Measurements from ENCODE around the gene ZBTB20.

Gene ZBTB20

DNA sequence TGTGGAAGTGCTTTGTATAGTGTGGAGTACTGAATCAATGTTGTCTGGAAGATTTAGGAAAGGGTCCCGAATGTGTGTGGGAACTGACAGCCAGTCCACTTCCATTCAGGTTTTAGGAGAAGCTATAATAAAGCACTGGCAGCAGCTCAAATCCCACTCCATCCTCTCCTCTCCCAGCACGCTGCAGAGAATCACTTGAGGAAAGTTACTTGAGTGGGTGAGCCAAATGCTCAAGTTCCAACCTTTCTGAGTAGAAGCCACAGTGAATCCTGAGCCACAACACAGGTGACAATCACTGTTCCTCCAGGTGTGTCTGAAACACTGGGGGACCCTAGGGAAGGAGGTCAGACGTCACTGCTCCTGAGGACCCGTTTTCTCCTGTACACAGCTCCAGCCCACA is 746.7 kb downstream of the ZBTB20 start:
- H3K4me3 ChIP-seq (ENCODE audit: low read length), result no peak overlapping the region
- no peak for TF ChIP-seq ZNF274 (IDR thresholded peaks at IDR 0.05; ENCODE audit: low read depth, low read length)

DNA sequence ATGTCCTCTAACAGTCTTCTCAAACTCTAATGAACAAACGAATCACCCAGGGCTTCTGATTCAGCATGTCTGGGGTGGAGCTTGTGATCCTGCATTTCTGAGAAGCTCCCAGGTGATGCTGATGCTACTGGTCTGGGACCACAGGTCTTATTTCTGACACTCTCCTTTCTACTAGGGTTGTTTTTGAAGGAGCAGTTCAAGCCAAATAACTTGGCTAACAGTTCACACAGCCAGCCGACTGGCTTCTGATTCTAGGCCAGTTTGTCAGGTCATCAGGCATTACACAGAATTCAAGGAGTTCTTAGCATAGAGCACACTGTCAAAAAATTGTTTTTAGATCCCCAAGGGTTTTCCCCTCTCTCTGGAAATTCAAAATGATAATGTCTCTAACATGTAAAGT is 752.5 kb downstream of the ZBTB20 start:
- no peak overlapping the region for H3K4me3 ChIP-seq (ENCODE audit: low read length)
- TF ChIP-seq ZNF274 (IDR thresholded peaks at IDR 0.05; ENCODE audit: low read depth, low read length), result no peak

DNA sequence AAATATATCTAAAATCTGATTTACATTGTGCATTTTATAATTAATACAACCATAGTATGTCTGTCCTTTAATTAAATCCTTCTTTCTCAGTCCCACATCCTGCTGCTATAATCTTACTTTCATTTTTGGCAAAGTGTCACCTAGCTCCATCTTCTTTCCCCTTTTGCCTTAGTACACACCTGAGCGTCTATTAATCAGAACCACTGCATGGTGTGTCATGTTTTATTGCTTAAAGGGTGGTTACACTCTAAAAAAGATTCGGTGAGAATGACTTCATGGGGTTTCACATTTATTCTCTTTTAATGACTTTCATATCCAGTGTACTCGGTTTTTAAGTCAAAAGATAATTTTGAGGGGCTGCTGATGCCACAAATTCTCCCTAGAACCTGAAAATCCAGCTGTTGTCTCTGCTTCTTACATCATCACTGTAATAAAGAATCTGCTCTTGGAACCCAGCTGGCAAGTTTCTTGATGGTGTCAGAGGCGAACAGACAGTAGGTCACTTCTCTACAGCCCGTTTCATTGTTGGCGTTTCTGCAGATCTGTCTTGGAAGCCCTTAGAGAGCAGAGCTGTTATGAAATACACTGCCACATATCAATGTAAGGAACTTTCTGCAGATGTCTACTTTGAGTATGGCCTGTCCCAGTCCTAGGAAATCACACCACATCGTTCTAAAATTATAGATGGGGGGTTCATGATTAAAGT is 753.6 kb downstream of the ZBTB20 start:
- H3K4me3 ChIP-seq (ENCODE audit: low read length), result no peak overlapping the region
- TF ChIP-seq ZNF274 (IDR thresholded peaks at IDR 0.05; ENCODE audit: low read depth, low read length), result no peak

DNA sequence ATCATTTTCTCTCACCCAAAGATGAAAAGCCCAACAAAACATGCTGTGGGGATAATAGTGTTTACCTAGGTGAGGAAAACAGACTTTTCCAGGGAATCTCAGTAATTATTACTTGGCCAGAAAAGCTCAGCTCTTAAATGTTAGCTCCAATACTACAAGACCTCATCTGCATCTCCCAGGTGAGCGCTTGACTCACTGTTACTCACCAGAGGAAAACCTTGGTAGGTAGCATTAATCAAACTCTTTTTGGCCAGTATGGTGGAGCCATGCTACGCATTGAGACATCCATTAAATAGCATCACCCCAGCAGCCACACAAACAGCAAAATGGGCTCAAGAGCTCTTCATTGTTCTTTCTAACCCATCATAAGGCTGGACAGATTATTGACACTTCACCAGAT is 754.3 kb downstream of the ZBTB20 start:
- no peak overlapping the region for H3K4me3 ChIP-seq (ENCODE audit: low read length)
- TF ChIP-seq ZNF274 (IDR thresholded peaks at IDR 0.05; ENCODE audit: low read depth, low read length), result no peak

DNA sequence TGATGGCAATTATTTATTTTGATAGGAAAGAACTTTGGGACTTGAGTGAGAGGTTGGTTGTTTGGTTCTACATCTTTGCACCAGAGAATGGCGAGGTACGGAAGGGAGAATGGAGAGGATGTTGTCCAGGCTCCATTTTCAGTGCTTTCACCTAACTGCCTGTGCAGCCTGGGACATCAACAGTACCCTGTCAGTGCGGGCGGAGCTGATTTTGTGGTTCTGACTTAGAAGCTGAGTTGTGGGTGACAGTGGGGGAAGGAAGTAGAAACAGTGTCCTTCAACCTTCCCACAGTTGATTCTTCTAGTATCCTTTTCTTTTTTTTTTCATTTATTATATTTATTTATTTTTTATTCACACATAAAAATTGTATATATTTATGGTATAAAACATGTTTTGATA is 757.9 kb downstream of the ZBTB20 start:
- TF ChIP-seq ZNF274 (IDR thresholded peaks at IDR 0.05; ENCODE audit: low read depth, low read length), result no peak
- H3K4me3 ChIP-seq (ENCODE audit: low read length), result no peak overlapping the region

DNA sequence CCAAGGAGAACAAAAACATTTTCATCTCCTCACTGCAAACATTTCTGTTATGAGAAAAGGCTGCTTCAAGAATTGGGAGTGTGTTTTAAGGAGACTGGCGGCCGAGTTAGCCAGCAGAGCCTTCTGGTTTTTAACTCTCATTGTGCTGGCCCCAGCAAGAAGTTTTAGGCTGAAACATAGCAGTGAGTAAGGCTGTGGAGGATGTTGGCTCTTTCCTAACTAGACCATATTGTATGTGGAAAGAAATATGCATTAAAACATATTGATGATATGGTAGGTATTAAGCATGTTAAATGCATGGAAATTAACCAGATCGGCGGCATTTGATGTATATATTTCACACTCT is 762.6 kb downstream of the ZBTB20 start:
- H3K4me3 ChIP-seq (ENCODE audit: low read length), result no peak overlapping the region
- TF ChIP-seq ZNF274 (IDR thresholded peaks at IDR 0.05; ENCODE audit: low read depth, low read length), result no peak

DNA sequence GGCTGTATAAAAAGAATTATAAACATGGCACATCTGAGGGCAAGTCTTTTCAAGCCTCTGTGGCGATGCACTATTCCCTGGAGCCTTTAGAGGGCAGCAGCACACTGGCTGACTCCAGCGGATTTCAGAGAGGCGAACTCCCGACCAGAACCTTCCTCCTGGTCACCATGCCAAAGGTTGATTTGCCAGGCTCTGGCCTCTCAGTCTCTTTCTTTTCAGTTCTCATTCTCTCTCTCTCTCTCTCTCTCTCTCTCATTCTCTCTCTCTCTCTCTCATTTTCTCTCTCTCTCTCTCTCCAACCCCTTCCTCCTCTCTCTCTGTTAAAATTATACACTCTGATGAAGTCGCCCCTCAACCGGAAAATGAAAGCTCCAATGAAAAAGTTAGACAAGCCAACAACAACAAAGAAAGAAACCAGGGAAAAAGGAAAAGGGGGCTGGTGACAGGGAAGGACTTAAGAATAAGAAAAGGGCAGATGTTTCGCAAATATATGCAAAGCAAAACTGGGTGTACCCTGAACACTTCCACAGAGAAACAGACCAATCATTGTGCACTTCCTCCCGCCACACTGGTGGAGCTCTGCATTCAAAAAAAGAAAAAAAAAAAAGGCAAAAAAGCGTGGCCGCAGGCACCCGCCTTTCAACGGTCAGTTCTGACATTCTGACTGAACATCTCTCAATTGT is 763.1 kb downstream of the ZBTB20 start:
- H3K4me3 ChIP-seq (ENCODE audit: low read length), result no peak overlapping the region
- no peak for TF ChIP-seq ZNF274 (IDR thresholded peaks at IDR 0.05; ENCODE audit: low read depth, low read length)

DNA sequence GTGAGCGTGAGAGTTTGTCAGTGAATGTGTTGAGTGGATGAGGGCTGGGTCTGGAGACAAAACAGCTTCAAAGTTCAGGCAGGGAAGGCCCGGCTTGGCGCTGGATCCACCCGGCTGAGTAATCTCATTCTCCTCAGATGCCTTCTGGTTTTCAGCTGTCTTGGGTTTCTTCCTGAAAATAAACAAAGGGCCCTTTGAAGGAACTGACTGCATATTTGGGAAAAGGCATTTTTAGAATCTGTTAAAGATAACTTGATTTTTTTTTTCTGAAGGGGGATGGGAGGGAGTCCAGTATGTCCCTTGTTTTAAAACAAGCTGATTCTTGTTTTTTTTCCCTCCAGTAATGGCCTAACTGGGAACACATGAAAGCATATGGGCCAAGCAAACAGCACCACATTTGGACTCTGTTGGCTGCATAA is 766.8 kb downstream of the ZBTB20 start:
- H3K4me3 ChIP-seq (ENCODE audit: low read length), result no peak overlapping the region
- no peak for TF ChIP-seq ZNF274 (IDR thresholded peaks at IDR 0.05; ENCODE audit: low read depth, low read length)

DNA sequence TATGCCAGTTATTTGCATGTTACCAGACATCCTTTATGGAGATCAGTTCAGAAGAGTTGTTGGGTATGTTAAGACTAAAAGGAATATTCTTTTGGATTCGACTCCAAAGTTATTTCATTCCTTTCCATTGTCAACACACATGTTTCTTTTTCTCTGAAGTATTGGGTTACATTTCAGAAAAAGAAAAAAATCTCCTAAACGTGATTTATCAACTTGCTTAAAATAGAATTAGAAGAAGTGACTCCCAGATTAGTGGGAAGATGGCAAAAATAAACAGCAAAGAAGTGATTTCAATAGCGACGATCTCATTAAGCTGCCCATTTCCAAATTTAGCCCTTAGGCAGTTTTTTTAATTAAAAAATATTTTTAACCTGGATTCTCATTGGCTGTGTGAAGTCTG is 767.8 kb downstream of the ZBTB20 start:
- TF ChIP-seq ZNF274 (IDR thresholded peaks at IDR 0.05; ENCODE audit: low read depth, low read length), result no peak
- H3K4me3 ChIP-seq (ENCODE audit: low read length), result no peak overlapping the region

DNA sequence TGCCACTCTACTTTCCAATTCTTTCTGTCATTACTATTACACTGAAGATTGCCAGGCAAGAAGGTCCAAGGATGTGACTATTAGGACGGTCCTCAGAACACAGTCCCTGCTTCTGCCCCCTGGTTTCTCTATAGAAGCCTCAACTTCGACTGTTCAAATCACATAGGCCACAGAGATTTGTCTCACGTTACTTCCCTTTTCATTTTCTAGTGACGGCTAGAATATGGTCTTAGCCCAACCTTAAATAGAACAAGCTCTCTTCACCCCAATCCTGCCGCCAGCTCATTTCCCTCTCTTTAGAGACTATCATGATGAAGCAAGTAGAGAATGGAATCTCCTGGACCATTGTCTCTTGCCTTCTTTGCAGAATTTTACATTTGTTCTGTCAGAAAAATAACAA is 768.3 kb downstream of the ZBTB20 start:
- TF ChIP-seq ZNF274 (IDR thresholded peaks at IDR 0.05; ENCODE audit: low read depth, low read length), result no peak
- H3K4me3 ChIP-seq (ENCODE audit: low read length), result no peak overlapping the region

DNA sequence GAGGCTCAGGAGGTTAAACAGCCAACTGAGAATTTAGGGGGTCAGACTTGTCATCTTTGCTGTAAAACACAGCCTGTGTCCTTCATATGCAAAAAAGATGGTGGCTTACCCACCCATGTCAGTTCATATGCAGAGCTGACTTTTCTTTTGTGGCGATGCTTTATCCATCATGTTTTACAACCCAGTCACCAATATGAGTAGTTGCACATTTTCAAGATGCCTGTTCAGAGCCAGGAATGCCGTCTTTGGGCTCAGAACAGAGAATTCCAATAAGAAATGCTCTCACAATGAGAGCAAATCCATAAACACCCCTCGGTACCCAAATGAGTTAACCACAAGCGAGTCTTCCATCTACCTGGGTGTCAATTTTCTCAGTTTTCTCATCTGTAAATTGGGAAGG is 769.7 kb downstream of the ZBTB20 start:
- TF ChIP-seq ZNF274 (IDR thresholded peaks at IDR 0.05; ENCODE audit: low read depth, low read length), result no peak
- H3K4me3 ChIP-seq (ENCODE audit: low read length), result no peak overlapping the region

DNA sequence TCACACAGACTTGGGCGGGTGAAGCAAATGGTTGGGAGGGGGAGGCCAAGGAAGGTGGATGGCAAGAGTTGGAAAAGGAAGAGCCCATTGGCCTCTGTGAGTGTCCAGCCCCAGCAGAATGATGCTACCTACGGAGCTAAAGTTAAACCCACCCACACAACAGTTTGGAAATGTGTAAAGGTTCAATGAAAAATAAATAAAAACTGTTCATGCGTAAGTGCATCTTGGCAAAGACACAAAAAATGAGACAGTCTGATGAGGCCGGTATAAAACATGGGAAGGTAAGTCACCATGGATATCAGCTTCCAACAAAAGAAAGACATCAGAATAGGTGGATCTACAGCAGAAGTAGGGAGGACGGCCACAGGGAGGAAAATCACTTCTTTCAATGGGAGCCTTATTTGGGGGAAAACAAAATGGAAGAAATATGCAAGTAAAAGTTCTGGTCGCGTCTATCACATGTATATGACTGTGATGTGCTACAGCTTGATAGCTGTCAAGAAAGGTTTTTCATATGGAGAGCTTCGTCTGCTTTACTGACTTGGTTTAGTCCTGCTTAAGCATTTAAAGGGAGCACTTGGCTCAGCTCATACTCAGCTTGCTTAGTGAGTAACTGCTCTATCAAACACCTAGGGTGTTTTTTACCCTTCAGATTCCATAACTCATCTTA is 770.4 kb downstream of the ZBTB20 start:
- no peak for TF ChIP-seq ZNF274 (IDR thresholded peaks at IDR 0.05; ENCODE audit: low read depth, low read length)
- no peak overlapping the region for H3K4me3 ChIP-seq (ENCODE audit: low read length)

DNA sequence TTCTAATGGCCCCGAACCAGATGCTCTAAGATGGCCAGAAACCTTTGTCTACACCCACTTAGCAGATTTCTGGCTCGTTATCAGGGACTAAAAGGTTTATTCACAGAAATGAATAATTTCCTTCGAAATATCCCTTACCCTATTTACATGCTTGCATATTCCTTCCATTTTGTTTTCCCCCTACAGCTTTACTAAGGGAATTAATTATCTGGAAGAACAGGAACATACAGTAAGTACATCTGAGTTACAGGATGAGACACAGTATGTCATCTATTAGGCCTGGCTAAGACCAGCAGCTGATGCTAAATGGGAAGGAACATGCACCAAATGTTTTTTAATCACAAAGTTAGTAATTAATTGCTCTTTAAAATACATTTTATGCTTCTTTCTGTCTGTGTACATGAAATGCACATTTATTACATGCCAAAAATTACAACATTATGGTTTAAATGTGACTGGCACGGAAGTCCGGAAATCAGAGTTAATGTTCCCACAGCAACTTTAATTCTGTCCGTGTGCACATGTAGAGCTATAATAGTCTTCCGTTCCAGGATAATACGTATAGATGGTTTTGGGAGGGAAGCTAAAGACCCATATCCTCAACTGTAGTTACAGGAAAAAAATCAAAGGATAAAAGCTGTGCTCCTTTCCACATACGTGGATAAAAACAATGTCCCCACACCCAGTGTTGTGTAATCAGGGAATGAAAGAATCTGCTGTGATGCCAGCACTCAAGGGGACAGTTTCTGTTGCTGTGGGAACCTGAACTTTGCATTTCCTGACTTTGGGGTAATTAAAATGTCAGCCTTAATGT is 771.3 kb downstream of the ZBTB20 start:
- TF ChIP-seq ZNF274 (IDR thresholded peaks at IDR 0.05; ENCODE audit: low read depth, low read length), result no peak
- no peak overlapping the region for H3K4me3 ChIP-seq (ENCODE audit: low read length)

DNA sequence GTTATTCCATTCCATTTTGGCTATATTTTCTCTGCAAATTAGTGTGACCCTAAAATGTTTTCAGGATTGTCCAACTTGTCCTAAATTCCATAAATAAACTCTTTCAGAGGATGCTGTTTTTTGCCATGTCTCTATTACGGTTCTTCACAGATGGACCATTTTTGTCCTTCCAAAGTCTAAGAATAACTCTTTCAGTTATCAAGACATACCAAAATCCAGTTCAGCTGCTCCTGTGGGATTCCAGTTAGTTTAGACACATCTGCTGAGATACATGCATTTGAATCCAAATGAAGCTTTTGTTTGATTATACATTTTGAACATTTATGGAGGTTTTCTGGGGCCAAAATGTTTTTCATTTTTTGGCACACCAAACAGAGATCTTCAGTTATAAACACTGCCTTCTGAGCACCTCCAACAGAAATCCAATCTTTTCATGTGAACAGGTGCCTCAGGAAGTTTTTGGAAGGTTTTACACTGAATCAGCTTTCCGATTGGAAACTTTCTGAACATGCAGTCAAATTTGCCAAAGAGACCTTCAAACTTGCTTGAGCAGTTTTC is 772.6 kb downstream of the ZBTB20 start:
- no peak for TF ChIP-seq ZNF274 (IDR thresholded peaks at IDR 0.05; ENCODE audit: low read depth, low read length)
- H3K4me3 ChIP-seq (ENCODE audit: low read length), result no peak overlapping the region

Measured in GM08714 (cell line).